GM03348 (cell line): ENCODE measurements around the gene TOP1.

Source experiments
- DNase-seq: peaks from one replicate; pipeline ENCODE4 v3.0.0; 2012; ENCODE audit warnings: low spot score

The TOP1 gene

DNA sequence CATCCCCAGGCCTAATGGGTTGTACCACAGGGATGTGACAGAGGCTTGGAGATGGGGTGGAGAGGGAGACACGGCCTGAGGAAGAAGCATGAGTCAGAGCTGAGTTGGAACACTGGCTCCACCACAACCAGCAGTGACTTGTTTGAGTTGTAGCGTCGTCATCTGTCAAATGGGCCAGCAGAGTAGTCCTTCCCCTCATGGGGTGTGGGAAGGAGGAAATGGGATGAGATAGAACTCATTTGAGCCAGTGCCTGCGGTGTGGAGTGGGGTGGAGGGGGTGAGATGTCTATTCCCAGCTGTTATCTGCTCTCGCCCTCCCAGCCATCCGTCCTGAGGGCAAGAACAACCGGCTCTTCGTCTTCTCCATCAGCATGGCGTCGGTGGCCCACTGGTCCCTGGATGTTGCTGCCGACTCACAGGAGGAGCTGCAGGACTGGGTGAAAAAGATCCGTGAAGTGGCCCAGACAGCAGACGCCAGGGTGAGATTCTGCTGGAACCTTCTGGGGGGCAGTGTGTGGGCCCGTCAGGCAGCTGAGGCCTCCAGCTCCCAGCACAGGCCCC lies 141.2 kb downstream of the TOP1 start:
- peak; percentile 57 for DNase-seq

DNA sequence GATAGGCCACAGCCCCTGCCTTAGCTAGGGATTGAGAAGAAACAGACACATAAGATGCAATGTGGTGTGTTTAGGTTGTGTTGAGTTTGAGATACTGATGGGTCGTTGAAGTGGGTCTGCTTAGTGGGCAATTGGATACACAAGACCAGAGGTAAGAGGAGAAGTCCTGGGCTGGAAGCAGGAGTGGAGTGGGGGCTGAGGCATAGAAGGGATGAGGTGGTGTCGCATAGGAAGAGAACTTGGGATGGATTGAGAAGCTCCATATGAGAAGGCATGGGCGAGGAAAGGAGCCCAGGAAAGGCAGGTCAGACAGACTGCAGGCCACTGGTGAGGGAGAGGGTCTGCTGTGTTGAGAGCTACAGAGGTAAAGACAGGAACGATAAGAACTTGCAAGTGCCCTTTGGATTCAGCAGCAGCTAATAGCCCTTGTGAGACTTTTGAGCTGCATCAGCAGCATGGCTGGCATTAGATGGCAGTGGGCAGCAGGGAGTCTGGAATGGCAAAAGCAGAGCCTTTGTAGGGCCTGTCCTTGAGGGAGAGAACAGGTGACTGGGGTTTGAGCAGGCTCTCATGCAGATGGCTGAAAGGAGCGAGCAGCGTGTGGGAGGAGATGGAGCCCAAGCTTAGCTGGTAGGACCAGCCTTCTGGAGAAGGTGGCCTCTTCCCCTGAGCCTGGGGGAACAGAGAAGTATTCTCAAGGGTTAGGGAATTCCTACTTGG lies 141.9 kb downstream of the TOP1 start:
- DNase-seq = no peak

DNA sequence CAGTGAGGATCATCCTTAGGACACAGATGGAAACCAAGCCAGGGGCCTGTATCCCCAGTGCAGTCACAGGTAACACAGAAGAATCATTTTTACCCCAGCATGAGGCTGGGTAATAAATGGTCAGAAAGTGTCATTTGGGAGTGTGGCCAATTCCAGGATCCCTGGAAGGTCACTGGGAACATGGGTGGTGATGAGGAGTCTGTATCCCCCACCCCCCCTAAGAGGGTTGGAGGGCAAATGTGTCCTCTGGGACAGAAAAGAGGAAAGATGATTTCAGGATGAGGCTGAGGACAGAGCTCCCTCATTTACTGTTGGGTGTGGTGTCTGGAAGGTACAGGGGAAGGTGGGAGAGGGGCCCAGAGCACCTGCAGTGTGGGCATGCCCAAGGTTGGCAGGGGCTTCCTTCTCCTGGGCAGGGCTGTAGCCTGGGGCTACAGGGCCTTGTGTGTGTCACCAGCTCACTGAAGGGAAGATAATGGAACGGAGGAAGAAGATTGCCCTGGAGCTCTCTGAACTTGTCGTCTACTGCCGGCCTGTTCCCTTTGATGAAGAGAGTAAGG lies 143.2 kb downstream of the TOP1 start:
- no peak for DNase-seq

DNA sequence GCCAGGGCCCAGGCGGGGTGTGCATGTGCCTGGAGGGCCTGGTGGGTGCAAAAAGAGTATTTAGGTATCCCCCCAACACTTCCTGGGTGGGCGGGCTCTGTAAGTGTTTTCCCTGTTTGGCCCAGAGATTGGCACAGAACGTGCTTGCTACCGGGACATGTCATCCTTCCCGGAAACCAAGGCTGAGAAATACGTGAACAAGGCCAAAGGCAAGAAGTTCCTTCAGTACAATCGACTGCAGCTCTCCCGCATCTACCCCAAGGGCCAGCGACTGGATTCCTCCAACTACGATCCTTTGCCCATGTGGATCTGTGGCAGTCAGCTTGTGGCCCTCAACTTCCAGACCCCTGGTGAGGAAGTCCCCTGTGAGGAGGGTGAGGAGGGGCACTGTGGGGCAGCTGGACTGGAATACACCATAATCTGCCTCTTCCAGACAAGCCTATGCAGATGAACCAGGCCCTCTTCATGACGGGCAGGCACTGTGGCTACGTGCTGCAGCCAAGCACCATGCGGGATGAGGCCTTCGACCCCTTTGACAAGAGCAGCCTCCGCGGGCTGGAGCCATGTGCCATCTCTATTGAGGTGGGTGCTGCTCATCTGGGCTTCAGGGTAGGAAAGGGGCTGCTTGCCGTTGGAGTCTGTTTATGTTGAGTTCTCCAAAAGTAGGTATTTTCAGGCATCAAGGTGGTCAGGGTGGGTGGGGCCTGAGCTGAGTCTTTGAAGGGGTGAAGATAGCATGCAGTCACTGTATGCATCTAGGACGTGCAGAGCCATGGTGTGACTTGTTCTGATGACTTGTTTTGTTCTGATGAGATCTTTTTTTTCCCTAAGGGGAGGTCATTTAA lies 143.9 kb downstream of the TOP1 start:
- DNase-seq = no peak

DNA sequence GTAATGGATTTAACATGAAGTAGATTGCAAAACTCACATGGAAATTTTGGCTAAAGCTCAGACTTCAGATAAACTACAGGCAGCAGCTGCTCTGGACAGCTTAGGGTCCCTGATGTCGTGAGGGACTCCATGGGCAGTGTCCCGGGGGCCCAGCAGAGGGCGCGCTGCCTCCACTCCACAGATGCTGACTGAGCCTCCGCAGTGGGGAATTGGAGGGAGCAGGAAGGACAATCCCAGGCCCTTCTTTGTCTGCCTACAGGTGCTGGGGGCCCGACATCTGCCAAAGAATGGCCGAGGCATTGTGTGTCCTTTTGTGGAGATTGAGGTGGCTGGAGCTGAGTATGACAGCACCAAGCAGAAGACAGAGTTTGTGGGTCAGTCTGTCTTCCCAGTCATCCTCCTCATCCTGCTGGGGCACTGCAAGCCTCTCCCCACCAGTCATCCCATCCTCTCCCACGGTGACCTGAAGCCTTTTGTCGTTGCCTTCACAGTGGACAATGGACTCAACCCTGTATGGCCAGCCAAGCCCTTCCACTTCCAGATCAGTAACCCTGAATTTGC lies 144.6 kb downstream of the TOP1 start:
- DNase-seq = peak; percentile 90

DNA sequence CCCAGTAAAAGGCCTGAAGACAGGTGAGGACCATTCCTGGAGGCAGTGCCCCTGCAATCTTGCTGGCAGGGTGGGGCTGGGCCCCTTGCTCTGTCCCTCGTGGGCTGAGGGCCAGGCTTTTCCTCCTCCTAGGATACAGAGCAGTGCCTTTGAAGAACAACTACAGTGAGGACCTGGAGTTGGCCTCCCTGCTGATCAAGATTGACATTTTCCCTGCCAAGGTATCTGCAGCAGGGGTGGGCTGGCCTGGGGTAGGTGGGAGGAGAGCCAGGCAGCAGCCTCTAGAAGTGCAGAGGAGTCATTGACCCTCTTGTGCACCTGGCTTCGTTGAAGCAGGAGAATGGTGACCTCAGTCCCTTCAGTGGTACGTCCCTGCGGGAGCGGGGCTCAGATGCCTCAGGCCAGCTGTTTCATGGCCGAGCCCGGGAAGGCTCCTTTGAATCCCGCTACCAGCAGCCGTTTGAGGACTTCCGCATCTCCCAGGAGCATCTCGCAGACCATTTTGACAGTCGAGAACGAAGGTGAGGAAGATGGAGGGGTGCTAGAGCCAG lies 145.2 kb downstream of the TOP1 start:
- DNase-seq = no peak
